Measurements from ENCODE around the gene ZNF675. TPM values are rescaled to one million over a fixed set of nuclear protein-coding genes. Genes with fewer than 3 reads are reported as not detected.
"Not testable (repeated sequence)": the region's sequence is repeated elsewhere in the genome, so short reads cannot be mapped to it uniquely, and the experiment has no call there.

The ZNF675 gene
- total RNA-seq, 6 experiments from 2014 or later = 1.1 to 5.3 (median 2.4) TPM

GRCh38 chr19:23709347-23709746 lies 22.3 kb upstream of the ZNF675 start:
- Histone ChIP-seq H3K9me3 (no peaks in the 10 kb centered on the region), H3K4me1 (no peaks in the 10 kb centered on the region), H3K36me3 (no peaks in the 10 kb centered on the region), H3K27ac (no peak overlapping the region), H3K27me3 (no peaks in the 10 kb centered on the region), H3K4me3 (no peak overlapping the region)
- TF ChIP-seq, protein P1, sequence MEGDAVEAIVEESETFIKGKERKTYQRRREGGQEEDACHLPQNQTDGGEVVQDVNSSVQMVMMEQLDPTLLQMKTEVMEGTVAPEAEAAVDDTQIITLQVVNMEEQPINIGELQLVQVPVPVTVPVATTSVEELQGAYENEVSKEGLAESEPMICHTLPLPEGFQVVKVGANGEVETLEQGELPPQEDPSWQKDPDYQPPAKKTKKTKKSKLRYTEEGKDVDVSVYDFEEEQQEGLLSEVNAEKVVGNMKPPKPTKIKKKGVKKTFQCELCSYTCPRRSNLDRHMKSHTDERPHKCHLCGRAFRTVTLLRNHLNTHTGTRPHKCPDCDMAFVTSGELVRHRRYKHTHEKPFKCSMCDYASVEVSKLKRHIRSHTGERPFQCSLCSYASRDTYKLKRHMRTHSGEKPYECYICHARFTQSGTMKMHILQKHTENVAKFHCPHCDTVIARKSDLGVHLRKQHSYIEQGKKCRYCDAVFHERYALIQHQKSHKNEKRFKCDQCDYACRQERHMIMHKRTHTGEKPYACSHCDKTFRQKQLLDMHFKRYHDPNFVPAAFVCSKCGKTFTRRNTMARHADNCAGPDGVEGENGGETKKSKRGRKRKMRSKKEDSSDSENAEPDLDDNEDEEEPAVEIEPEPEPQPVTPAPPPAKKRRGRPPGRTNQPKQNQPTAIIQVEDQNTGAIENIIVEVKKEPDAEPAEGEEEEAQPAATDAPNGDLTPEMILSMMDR (IDR thresholded peaks at IDR 0.05) = no peak
- no peak for TF ChIP-seq POLR2A (IDR thresholded peaks at IDR 0.05)
- intact Hi-C loops (cut with DNase I) = no loop called here
- ATAC-seq (no peak), DNase-seq (no peak)
- WGBS (ENCODE audit: insufficient coverage, low coverage, low lambda C conversion rate, missing lambda C conversion rate) = 25% methylated on average over 2 of the region's 2 CpGs

DNA sequence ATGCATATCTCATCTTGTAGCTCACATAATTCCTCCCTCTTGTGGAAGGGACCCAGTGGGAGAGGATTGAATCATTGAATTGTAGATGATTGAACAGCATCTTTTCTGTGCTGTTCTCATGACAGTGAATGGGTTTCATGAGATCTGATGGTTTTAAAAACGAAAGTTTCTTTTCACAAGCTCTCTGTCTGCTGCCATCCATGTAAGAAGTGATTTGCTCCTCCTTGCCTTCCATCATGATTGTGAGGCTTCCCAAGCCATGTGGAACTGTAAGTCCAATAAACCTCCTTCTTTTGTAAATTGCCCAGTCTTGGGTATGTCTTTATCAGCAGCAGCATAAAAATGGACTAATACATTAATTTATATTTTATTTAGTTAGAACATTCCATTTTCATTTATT lies 19.6 kb upstream of the ZNF675 start:
- Histone ChIP-seq H3K4me3 (no peak overlapping the region), H3K4me1 (no peaks in the 10 kb centered on the region), H3K36me3 (no peaks in the 10 kb centered on the region), H3K9me3 (no peaks in the 10 kb centered on the region), H3K27ac (no peak overlapping the region), H3K27me3 (no peaks in the 10 kb centered on the region)
- TF ChIP-seq, protein P1 (IDR thresholded peaks at IDR 0.05) = no peak
- no peak for TF ChIP-seq POLR2A (IDR thresholded peaks at IDR 0.05)
- DNase-seq (no peak), ATAC-seq (no peak)
- intact Hi-C loops (cut with DNase I) = no loop called here
- 45% methylated on average over 1 of the region's 1 CpG for WGBS (ENCODE audit: insufficient coverage, low coverage, low lambda C conversion rate, missing lambda C conversion rate)

DNA sequence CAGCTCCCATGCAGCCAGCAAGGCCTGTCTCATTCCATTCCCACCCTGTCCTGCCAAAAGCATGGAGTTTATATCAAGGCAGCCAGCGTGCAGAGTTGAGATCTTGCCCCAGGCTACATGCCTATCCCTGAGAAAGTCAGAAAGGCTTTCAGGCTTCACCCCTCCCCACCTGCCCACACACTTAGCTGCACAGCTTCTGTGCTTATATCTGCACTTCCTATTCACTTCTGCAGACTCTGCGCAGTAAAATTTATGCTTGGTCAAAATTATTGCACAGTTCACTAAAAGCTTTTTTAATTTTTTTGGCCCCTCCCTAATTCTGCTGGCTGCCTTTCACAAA lies 12.5 kb upstream of the ZNF675 start:
- Histone ChIP-seq H3K4me1 (no peaks in the 10 kb centered on the region), H3K36me3 (no peaks in the 10 kb centered on the region), H3K27me3 (no peaks in the 10 kb centered on the region), H3K27ac (no peak overlapping the region), H3K9me3 (no peaks in the 10 kb centered on the region), H3K4me3 (no peak overlapping the region)
- ATAC-seq (no peak), DNase-seq (no peak)
- WGBS (ENCODE audit: insufficient coverage, low coverage, low lambda C conversion rate, missing lambda C conversion rate) = 62% methylated on average over 2 of the region's 2 CpGs
- TF ChIP-seq, protein P1 (IDR thresholded peaks at IDR 0.05) = no peak
- no peak for TF ChIP-seq POLR2A (IDR thresholded peaks at IDR 0.05)
- intact Hi-C loops (cut with DNase I) = no loop called here

DNA sequence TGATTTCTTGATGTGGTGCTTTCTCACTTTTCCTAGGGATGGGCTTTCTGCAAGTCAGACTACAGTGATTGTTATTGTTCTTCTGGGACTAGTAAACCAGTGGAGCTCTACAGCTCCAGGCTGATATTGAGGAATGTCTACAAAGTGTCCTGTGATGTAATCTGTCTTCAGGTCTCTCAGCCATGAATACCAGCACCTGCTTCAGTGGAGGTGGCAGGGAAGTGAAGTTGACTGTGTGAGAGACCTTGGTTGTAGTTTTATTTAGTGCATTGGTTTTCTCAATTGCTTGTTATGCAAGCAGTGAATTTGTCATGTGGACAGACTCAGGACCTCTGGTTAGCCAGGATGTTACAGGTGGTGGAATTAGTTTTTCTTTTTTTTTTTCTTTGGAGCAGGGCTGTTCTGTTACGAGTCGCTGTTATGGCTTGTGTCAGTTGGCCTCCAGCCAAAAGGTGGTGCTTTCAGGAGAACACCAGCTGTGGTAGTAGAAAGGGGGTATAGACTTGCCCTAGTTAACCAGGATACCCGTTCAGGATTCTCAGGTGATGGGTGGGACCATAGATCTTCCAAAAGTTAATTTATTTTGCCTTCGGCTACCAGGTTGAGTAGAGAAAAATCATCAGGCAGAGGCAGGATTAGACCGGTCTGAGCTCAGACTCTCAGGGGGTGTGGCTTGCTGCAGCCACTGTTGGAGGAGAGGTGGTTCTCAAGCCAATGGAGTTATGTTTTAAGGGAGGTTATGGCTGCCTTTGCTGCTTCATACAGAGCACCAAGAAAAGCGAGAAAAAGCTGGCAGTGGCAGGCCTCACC lies 11.9 kb upstream of the ZNF675 start:
- H3K27ac ChIP-seq = no peak overlapping the region
- no peak overlapping the region for H3K4me3 ChIP-seq
- no peaks in the 10 kb centered on the region for H3K4me1 ChIP-seq
- 66% methylated on average over 5 of the region's 6 CpGs for WGBS (ENCODE audit: insufficient coverage, low coverage, low lambda C conversion rate, missing lambda C conversion rate)
- TF ChIP-seq, protein P1 (IDR thresholded peaks at IDR 0.05) = no peak
- TF ChIP-seq POLR2A (IDR thresholded peaks at IDR 0.05) = no peak
- no peaks in the 10 kb centered on the region for H3K36me3 ChIP-seq
- intact Hi-C loops (cut with DNase I) = no loop called here
- ATAC-seq (no peak), DNase-seq (no peak)
- H3K9me3 ChIP-seq = no peaks in the 10 kb centered on the region
- no peaks in the 10 kb centered on the region for H3K27me3 ChIP-seq

DNA sequence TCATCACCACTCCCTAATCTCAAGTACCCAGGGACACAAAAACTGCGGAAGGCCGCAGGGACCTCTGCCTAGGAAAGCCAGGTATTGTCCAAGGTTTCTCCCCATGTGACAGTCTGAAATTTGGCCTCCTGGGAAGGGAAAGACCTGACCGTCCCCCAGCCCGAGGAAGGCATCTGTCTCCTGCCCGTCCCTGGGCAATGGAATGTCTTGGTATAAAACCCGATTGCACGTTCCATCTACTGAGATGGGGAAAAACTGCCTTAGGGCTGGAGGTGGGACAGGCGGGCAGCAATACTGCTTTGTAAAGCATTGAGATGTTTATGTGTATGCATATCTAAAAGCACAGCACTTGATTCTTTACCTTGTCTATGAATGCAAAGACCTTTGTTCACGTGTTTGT lies 5.9 kb upstream of the ZNF675 start:
- H3K27ac ChIP-seq; H3K4me1 ChIP-seq; H3K9me3 ChIP-seq; DNase-seq; H3K4me3 ChIP-seq; H3K27me3 ChIP-seq; intact Hi-C loops (cut with DNase I); H3K36me3 ChIP-seq; ATAC-seq: not testable (repeated sequence)
- 31% methylated on average over 5 of the region's 9 CpGs for WGBS (ENCODE audit: insufficient coverage, low coverage, low lambda C conversion rate, missing lambda C conversion rate)
